ENCODE measurements around the gene PPP1R36. TPM values are rescaled to one million over a fixed set of nuclear protein-coding genes. Genes with fewer than 3 reads are reported as not detected.

The PPP1R36 gene
- total and polyA plus RNA-seq, 2 donors (not counting 3 experiments of a cell fraction or from before 2014, with no cell fraction given): 0.28 to 0.60 TPM

GRCh38 chr14:64510825-64511671 lies 38.7 kb upstream of the PPP1R36 start:
- Histone ChIP-seq H3K9me3 (replicated peaks; ENCODE audit: control insufficient read depth, insufficient read depth, low read length) (no peaks in the 10 kb centered on the region), H2AFZ (ENCODE audit: low read depth, low read length) (no peak overlapping the region), H3K4me2 (ENCODE audit: insufficient read depth, low read length) (peak overlapping the region; percentile 38), H3K4me1 (ENCODE audit: control insufficient read depth, extremely low read depth, insufficient read depth, low read length) (peaks cover 21% of the 10 kb centered on the region), H3K79me2 (ENCODE audit: control insufficient read depth, insufficient read depth, low read length) (peaks cover 92% of the 10 kb centered on the region), H4K20me1 (replicated peaks; ENCODE audit: control insufficient read depth, extremely low read depth, insufficient read depth, low read length) (peaks cover 24% of the 10 kb centered on the region), H3K9me1 (replicated peaks; ENCODE audit: control insufficient read depth, extremely low read depth, insufficient read depth, low read length) (no peaks in the 10 kb centered on the region), H3K9ac (replicated peaks; ENCODE audit: extremely low read depth, insufficient read depth, low read length) (no peak overlapping the region), H3K4me3 (replicated peaks in 1 of 3; ENCODE audit: insufficient read depth in 1 of 3, low read depth in 1 of 3, low read length in 3 of 3) (no peak overlapping the region), H3K27me3 (ENCODE audit: control insufficient read depth in 2 of 2, insufficient read depth in 2 of 2, low read length in 2 of 2) (no peaks in the 10 kb centered on the region), H3K27ac (ENCODE audit: insufficient read depth, low read depth, low read length) (no peak overlapping the region), H3K36me3 (ENCODE audit: control insufficient read depth in 2 of 2, extremely low read depth in 1 of 2, insufficient read depth in 2 of 2, low read length in 2 of 2) (no peaks in the 10 kb centered on the region)
- BruUV-seq (replicated peaks): no TSS peak
- ChIA-PET POLR2A (no interaction called here), CTCF (interaction anchor here (0.6 to 3.0 kb wide), 33 partner anchors 10 to 501 kb away, joined by 3 to 43 read pairs (median 5); partner anchors contain the start of genes AKAP5 and HSPA2)
- TF ChIP-seq POLR2AphosphoS5 (IDR thresholded peaks at IDR 0.05; ENCODE audit: insufficient read depth, low read depth, low read length): no peak
- TF ChIP-seq MAX (IDR thresholded peaks at IDR 0.05; ENCODE audit: insufficient read depth, insufficient read length): no peak
- TF ChIP-seq CTCF (IDR thresholded peaks at IDR 0.05; ENCODE audit: extremely low read depth in 1 of 2, insufficient read depth in 1 of 2, low read depth in 1 of 2, low read length in 2 of 2): peak; percentile 78 to 84
- no peak for TF ChIP-seq FOS (IDR thresholded peaks at IDR 0.05; ENCODE audit: borderline replicate concordance, insufficient read depth, low read length)
- no peak for TF ChIP-seq MYC (IDR thresholded peaks at IDR 0.05; ENCODE audit: low read depth, low read length)
- FAIRE-seq (peak; percentile 62), DNase-seq (ENCODE audit: low read depth, low spot score) (peak; percentile 72)
- intact Hi-C loops (cut with micrococcal nuclease): loop anchor here (5.0 kb wide), 1 partner anchor 251 kb away; no protein-coding TSS in a partner anchor
- dilution Hi-C loops (cut with MboI; ENCODE audit: extremely low pct_ligation_motif_present, low sequenced_read_pairs): no loop called here
